ENCODE data around the gene SLC22A3.
"Not testable (repeated sequence)": the region's sequence is repeated elsewhere in the genome, so short reads cannot be mapped to it uniquely, and the experiment has no call there.

SLC22A3 gene

GRCh38 chr6:160367798-160368547 lies 19.8 kb downstream of the SLC22A3 start:
- no peak overlapping the region for H3K4me3 ChIP-seq (ENCODE audit: low read depth in 1 of 5, low read length in 5 of 5)
- H3K36me3 ChIP-seq (ENCODE audit: control insufficient read depth in 5 of 5, insufficient read depth in 5 of 5, low read length in 5 of 5) = no peaks in the 10 kb centered on the region
- no peak overlapping the region for H3K9ac ChIP-seq (ENCODE audit: low read length in 5 of 5)
- no peaks in the 10 kb centered on the region for H3K27me3 ChIP-seq (ENCODE audit: control insufficient read depth in 5 of 5, insufficient read depth in 4 of 5, low read length in 5 of 5)
- no peak overlapping the region for H3K27ac ChIP-seq (ENCODE audit: low read depth, low read length)
- H3K4me1 ChIP-seq (ENCODE audit: control insufficient read depth in 5 of 5, insufficient read depth in 5 of 5, low read length in 5 of 5) = no peaks in the 10 kb centered on the region
- peaks cover 0 to 8% (median 6%) of the 10 kb centered on the region in 5 donors for H3K9me3 ChIP-seq (ENCODE audit: control insufficient read depth in 5 of 5, low read length in 5 of 5)

DNA sequence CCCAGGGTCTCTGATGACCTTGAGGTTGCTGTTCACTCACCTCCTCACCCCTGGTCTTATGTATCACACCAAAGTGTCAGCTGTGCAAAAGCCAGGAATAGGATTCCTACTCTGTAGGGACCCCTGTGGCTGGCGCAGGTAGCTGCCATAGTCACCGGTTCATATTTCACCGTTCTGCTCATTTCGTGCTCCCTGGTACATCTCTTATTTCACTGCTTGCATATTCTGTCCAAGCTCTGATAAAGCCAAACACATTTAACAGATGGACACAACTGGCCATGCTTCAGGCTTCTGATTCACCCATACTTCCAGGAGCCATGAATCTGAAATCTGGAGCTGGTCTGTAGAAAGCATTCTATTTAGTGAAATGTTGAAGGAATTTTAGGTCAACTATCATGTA lies 20.5 kb downstream of the SLC22A3 start:
- H3K9ac ChIP-seq (ENCODE audit: low read length in 5 of 5) = no peak overlapping the region
- no peak overlapping the region for H3K4me3 ChIP-seq (ENCODE audit: low read depth in 1 of 5, low read length in 5 of 5)
- H3K4me1 ChIP-seq (ENCODE audit: control insufficient read depth in 5 of 5, insufficient read depth in 5 of 5, low read length in 5 of 5) = no peaks in the 10 kb centered on the region
- no peaks in the 10 kb centered on the region for H3K36me3 ChIP-seq (ENCODE audit: control insufficient read depth in 5 of 5, insufficient read depth in 5 of 5, low read length in 5 of 5)
- H3K9me3 ChIP-seq (ENCODE audit: control insufficient read depth in 5 of 5, low read length in 5 of 5) = peaks cover 0 to 8% (median 6%) of the 10 kb centered on the region in 5 donors
- H3K27ac ChIP-seq (ENCODE audit: low read depth, low read length) = no peak overlapping the region
- H3K27me3 ChIP-seq (ENCODE audit: control insufficient read depth in 5 of 5, insufficient read depth in 4 of 5, low read length in 5 of 5) = no peaks in the 10 kb centered on the region

DNA sequence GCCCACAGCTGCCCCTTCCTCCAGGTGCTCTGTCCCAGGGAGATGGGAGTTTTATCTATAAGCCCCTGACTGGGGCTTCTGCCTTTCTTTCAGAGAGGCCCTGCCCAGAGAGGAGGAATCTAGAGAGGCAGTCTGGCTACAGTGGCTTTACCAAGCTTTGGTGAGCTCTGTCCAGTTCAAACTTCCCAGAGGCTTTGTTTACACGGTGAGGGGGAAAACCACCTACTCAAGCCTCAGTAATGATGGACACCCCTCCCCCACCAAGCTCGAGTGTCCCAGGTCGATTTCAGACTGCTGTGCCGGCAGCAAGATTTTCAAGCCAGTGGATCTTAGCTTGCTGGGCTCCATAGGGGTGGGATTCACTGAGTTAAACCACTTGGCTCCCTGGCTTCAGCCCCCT lies 25.4 kb downstream of the SLC22A3 start:
- not testable (repeated sequence) for H3K27me3 ChIP-seq (ENCODE audit: control insufficient read depth in 5 of 5, insufficient read depth in 4 of 5, low read length in 5 of 5); H3K9ac ChIP-seq (ENCODE audit: low read length in 5 of 5); H3K9me3 ChIP-seq (ENCODE audit: control insufficient read depth in 5 of 5, low read length in 5 of 5); H3K4me3 ChIP-seq (ENCODE audit: low read depth in 1 of 5, low read length in 5 of 5); H3K36me3 ChIP-seq (ENCODE audit: control insufficient read depth in 5 of 5, insufficient read depth in 5 of 5, low read length in 5 of 5); H3K27ac ChIP-seq (ENCODE audit: low read depth, low read length)
- H3K4me1 ChIP-seq (ENCODE audit: control insufficient read depth in 5 of 5, insufficient read depth in 5 of 5, low read length in 5 of 5) = peaks cover 0 to 22% (median 6%) of the 10 kb centered on the region in 5 donors

GRCh38 chr6:160374836-160375560 lies 26.8 kb downstream of the SLC22A3 start:
- H3K4me1 ChIP-seq (ENCODE audit: control insufficient read depth in 5 of 5, insufficient read depth in 5 of 5, low read length in 5 of 5) = peaks cover 0 to 32% (median 13%) of the 10 kb centered on the region in 5 donors
- H3K9me3 ChIP-seq (ENCODE audit: control insufficient read depth in 5 of 5, low read length in 5 of 5) = peaks cover 0 to 3% (median 2%) of the 10 kb centered on the region in 5 donors
- no peak overlapping the region for H3K27ac ChIP-seq (ENCODE audit: low read depth, low read length)
- no peak overlapping the region for H3K9ac ChIP-seq (ENCODE audit: low read length in 5 of 5)
- H3K27me3 ChIP-seq (ENCODE audit: control insufficient read depth in 5 of 5, insufficient read depth in 4 of 5, low read length in 5 of 5) = no peaks in the 10 kb centered on the region
- H3K4me3 ChIP-seq (ENCODE audit: low read depth in 1 of 5, low read length in 5 of 5) = no peak overlapping the region
- H3K36me3 ChIP-seq (ENCODE audit: control insufficient read depth in 5 of 5, insufficient read depth in 5 of 5, low read length in 5 of 5) = no peaks in the 10 kb centered on the region

DNA sequence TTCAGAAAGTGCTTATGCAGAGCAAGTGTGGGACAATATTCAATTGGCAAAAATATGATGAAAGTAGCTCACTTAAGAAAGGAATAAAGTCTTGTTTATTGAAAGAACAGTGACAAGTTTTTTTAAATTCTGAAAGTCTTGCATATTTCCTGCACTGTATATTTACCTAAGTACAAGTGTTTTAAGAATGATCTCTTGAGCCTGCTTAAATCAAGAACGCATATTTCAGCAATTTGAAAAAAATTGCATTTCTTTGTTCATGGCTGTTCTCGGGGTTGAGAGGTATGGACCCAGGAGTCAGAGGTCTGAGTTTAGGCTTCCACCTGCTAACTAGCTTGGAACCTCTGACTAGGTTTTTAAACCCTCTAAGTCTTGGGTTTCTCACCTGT lies 27.4 kb downstream of the SLC22A3 start:
- Histone ChIP-seq H3K27ac (ENCODE audit: low read depth, low read length) (no peak overlapping the region), H3K4me1 (ENCODE audit: control insufficient read depth in 5 of 5, insufficient read depth in 5 of 5, low read length in 5 of 5) (peaks cover 0 to 32% (median 13%) of the 10 kb centered on the region in 5 donors), H3K4me3 (ENCODE audit: low read depth in 1 of 5, low read length in 5 of 5) (no peak overlapping the region), H3K27me3 (ENCODE audit: control insufficient read depth in 5 of 5, insufficient read depth in 4 of 5, low read length in 5 of 5) (no peaks in the 10 kb centered on the region), H3K36me3 (ENCODE audit: control insufficient read depth in 5 of 5, insufficient read depth in 5 of 5, low read length in 5 of 5) (no peaks in the 10 kb centered on the region), H3K9ac (ENCODE audit: low read length in 5 of 5) (no peak overlapping the region), H3K9me3 (ENCODE audit: control insufficient read depth in 5 of 5, low read length in 5 of 5) (no peaks in the 10 kb centered on the region)

DNA sequence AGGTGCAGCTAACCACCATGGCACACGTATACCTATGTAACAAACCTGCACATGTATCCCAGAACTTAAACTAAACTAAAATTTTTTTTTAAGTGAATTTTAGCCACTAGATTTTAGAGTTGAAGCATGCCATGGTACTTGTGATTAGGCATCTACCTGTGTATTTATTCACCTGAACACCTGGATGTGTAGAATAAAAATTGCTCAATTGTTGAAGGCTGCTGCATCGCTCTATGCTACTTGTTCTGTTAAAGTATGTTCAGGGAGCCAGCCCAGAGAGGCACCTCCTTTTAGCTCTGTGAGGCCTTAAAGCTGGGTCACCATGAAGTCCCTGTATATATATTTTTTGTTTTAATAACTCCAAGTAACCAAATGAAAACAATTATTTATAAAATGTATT lies 28.3 kb downstream of the SLC22A3 start:
- peaks cover 0 to 32% (median 13%) of the 10 kb centered on the region in 5 donors for H3K4me1 ChIP-seq (ENCODE audit: control insufficient read depth in 5 of 5, insufficient read depth in 5 of 5, low read length in 5 of 5)
- no peaks in the 10 kb centered on the region for H3K9me3 ChIP-seq (ENCODE audit: control insufficient read depth in 5 of 5, low read length in 5 of 5)
- H3K27me3 ChIP-seq (ENCODE audit: control insufficient read depth in 5 of 5, insufficient read depth in 4 of 5, low read length in 5 of 5) = no peaks in the 10 kb centered on the region
- no peaks in the 10 kb centered on the region for H3K36me3 ChIP-seq (ENCODE audit: control insufficient read depth in 5 of 5, insufficient read depth in 5 of 5, low read length in 5 of 5)
- no peak overlapping the region for H3K27ac ChIP-seq (ENCODE audit: low read depth, low read length)
- H3K4me3 ChIP-seq (ENCODE audit: low read depth in 1 of 5, low read length in 5 of 5) = no peak overlapping the region
- no peak overlapping the region for H3K9ac ChIP-seq (ENCODE audit: low read length in 5 of 5)

- H3K9ac ChIP-seq (ENCODE audit: low read length in 5 of 5) = no peak overlapping the region
- H3K4me3 ChIP-seq (ENCODE audit: low read depth in 1 of 5, low read length in 5 of 5) = no peak overlapping the region
- H3K27me3 ChIP-seq (ENCODE audit: control insufficient read depth in 5 of 5, insufficient read depth in 4 of 5, low read length in 5 of 5) = no peaks in the 10 kb centered on the region
- peak overlapping the region; percentile 60 for H3K27ac ChIP-seq (ENCODE audit: low read depth, low read length)
- H3K36me3 ChIP-seq (ENCODE audit: control insufficient read depth in 5 of 5, insufficient read depth in 5 of 5, low read length in 5 of 5) = no peaks in the 10 kb centered on the region
- H3K4me1 ChIP-seq (ENCODE audit: control insufficient read depth in 5 of 5, insufficient read depth in 5 of 5, low read length in 5 of 5) = peaks cover 0 to 32% (median 13%) of the 10 kb centered on the region in 5 donors
- H3K9me3 ChIP-seq (ENCODE audit: control insufficient read depth in 5 of 5, low read length in 5 of 5) = peaks cover 0 to 13% (median 3%) of the 10 kb centered on the region in 5 donors
Observed at GRCh38 chr6:160378218-160378617, 30.0 kb downstream of the SLC22A3 start.

DNA sequence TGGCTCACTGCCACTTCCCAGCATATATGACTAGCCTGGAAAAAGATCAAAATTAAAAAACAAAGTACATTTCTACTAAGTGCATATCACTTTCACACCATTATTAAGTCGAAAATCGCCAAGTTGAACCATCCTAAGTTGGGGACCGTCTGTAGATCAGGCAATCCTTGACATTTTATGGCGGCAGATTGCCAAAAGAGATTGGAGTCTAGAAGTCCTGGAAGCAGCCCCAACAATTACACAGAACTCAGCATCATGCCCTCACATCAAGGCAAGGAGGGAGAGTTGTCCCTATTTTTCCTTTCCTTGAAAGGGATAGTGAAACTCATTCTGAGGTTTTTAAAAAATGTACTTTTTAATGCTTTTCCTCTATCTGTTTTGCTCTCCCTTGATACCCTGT lies 30.7 kb downstream of the SLC22A3 start:
- H3K4me3 ChIP-seq (ENCODE audit: low read depth in 1 of 5, low read length in 5 of 5) = no peak overlapping the region
- H3K9me3 ChIP-seq (ENCODE audit: control insufficient read depth in 5 of 5, low read length in 5 of 5) = peaks cover 0 to 13% (median 3%) of the 10 kb centered on the region in 5 donors
- H3K36me3 ChIP-seq (ENCODE audit: control insufficient read depth in 5 of 5, insufficient read depth in 5 of 5, low read length in 5 of 5) = no peaks in the 10 kb centered on the region
- H3K9ac ChIP-seq (ENCODE audit: low read length in 5 of 5) = no peak overlapping the region
- H3K4me1 ChIP-seq (ENCODE audit: control insufficient read depth in 5 of 5, insufficient read depth in 5 of 5, low read length in 5 of 5) = peaks cover 0 to 32% (median 13%) of the 10 kb centered on the region in 5 donors
- peak overlapping the region; percentile 60 for H3K27ac ChIP-seq (ENCODE audit: low read depth, low read length)
- no peaks in the 10 kb centered on the region for H3K27me3 ChIP-seq (ENCODE audit: control insufficient read depth in 5 of 5, insufficient read depth in 4 of 5, low read length in 5 of 5)

GRCh38 chr6:160379466-160379865 lies 31.3 kb downstream of the SLC22A3 start:
- Histone ChIP-seq H3K36me3 (ENCODE audit: control insufficient read depth in 5 of 5, insufficient read depth in 5 of 5, low read length in 5 of 5) (no peaks in the 10 kb centered on the region), H3K9me3 (ENCODE audit: control insufficient read depth in 5 of 5, low read length in 5 of 5) (peaks cover 0 to 13% (median 3%) of the 10 kb centered on the region in 5 donors), H3K4me3 (ENCODE audit: low read depth in 1 of 5, low read length in 5 of 5) (no peak overlapping the region), H3K27ac (ENCODE audit: low read depth, low read length) (peak overlapping the region; percentile 60), H3K4me1 (ENCODE audit: control insufficient read depth in 5 of 5, insufficient read depth in 5 of 5, low read length in 5 of 5) (peaks cover 0 to 30% (median 13%) of the 10 kb centered on the region in 5 donors), H3K27me3 (ENCODE audit: control insufficient read depth in 5 of 5, insufficient read depth in 4 of 5, low read length in 5 of 5) (no peaks in the 10 kb centered on the region), H3K9ac (ENCODE audit: low read length in 5 of 5) (no peak overlapping the region)

DNA sequence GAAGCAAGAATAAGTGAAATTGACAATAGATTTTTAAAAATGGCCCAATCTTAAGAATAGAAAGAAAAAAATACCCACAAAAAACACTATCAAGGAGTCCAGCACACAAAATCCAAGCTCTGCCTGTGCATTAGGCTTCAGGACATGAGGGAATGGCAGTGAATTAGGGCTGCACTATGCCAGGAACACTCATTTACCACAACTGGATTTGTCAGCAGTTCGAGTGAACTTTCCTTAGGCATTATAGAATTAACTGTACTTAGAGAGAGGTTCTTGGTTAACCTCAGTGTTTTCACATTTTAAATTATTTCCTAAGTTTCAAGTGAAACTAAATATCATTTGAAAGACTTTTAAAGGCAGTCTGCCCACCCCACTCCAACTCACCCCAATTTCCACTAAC lies 34.8 kb downstream of the SLC22A3 start:
- Histone ChIP-seq H3K4me3 (ENCODE audit: low read depth in 1 of 5, low read length in 5 of 5) (no peak overlapping the region), H3K4me1 (ENCODE audit: control insufficient read depth in 5 of 5, insufficient read depth in 5 of 5, low read length in 5 of 5) (peaks cover 0 to 41% (median 32%) of the 10 kb centered on the region in 5 donors), H3K36me3 (ENCODE audit: control insufficient read depth in 5 of 5, insufficient read depth in 5 of 5, low read length in 5 of 5) (no peaks in the 10 kb centered on the region), H3K9me3 (ENCODE audit: control insufficient read depth in 5 of 5, low read length in 5 of 5) (peaks cover 0 to 13% (median 3%) of the 10 kb centered on the region in 5 donors), H3K9ac (ENCODE audit: low read length in 5 of 5) (no peak overlapping the region), H3K27ac (ENCODE audit: low read depth, low read length) (no peak overlapping the region), H3K27me3 (ENCODE audit: control insufficient read depth in 5 of 5, insufficient read depth in 4 of 5, low read length in 5 of 5) (no peaks in the 10 kb centered on the region)
